Measurements from ENCODE around the gene TPCN2. TPM values are rescaled to one million over a fixed set of nuclear protein-coding genes. Genes with fewer than 3 reads are reported as not detected.
A peak's percentile ranks its signal among the peaks of the same experiment; 100 is the strongest.
"Not testable (repeated sequence)": the region's sequence is repeated elsewhere in the genome, so short reads cannot be mapped to it uniquely, and the experiment has no call there.

Gene TPCN2
- total RNA-seq (2014; rRNA removed; shearing (Covaris generic)) = 3.9 and 5.5 TPM in 2 replicates

- Histone ChIP-seq H3K4me3 (peak within 1 kb of the TSS; percentile 75), H3K27me3 (no peaks in the 10 kb centered on the region), H3K4me1 (peaks cover 11% of the 10 kb centered on the region), H3K9me3 (replicated peaks) (no peaks in the 10 kb centered on the region), H3K36me3 (no peaks in the 10 kb centered on the region), H3K27ac (peak within 1 kb of the TSS; percentile 39)
- DNase-seq = peak; percentile 95 to 97
Measured at GRCh38 chr11:69048694-69049489, at the start of gene TPCN2. Gene TPCN2, plus strand, starts transcription at chr11:69048932. Its CDS starts 66 bp downstream, at chr11:69048998.

- no peak for DNase-seq
- no peak overlapping the region for H3K27ac ChIP-seq
- H3K4me1 ChIP-seq = peaks cover 8% of the 10 kb centered on the region
- H3K36me3 ChIP-seq = no peaks in the 10 kb centered on the region
- H3K9me3 ChIP-seq (replicated peaks) = no peaks in the 10 kb centered on the region
- H3K27me3 ChIP-seq = peaks cover 14% of the 10 kb centered on the region; the same call in 1 of the 2 replicates
- no peak overlapping the region for H3K4me3 ChIP-seq
Measured at GRCh38 chr11:68999093-68999747, 49.5 kb upstream of the TPCN2 start.

GRCh38 chr11:68999748-69000355 lies 48.9 kb upstream of the TPCN2 start:
- H3K27me3 ChIP-seq = peaks cover 14% of the 10 kb centered on the region; the same call in 1 of the 2 replicates
- not testable (repeated sequence) for H3K9me3 ChIP-seq (replicated peaks); H3K4me3 ChIP-seq; DNase-seq; H3K4me1 ChIP-seq; H3K27ac ChIP-seq; H3K36me3 ChIP-seq

GRCh38 chr11:69000391-69000790 lies 48.3 kb upstream of the TPCN2 start:
- H3K27ac ChIP-seq = no peak overlapping the region
- peaks cover 14% of the 10 kb centered on the region; the same call in 1 of the 2 replicates for H3K27me3 ChIP-seq
- no peaks in the 10 kb centered on the region for H3K9me3 ChIP-seq (replicated peaks)
- peaks cover 8% of the 10 kb centered on the region for H3K4me1 ChIP-seq
- H3K36me3 ChIP-seq = no peaks in the 10 kb centered on the region
- DNase-seq = no peak
- no peak overlapping the region for H3K4me3 ChIP-seq

GRCh38 chr11:69000831-69001242 lies 47.9 kb upstream of the TPCN2 start:
- Histone ChIP-seq H3K27ac (no peak overlapping the region), H3K4me1 (peaks cover 8% of the 10 kb centered on the region), H3K9me3 (replicated peaks) (no peaks in the 10 kb centered on the region)

GRCh38 chr11:69001243-69002081 lies 47.3 kb upstream of the TPCN2 start:
- DNase-seq = no peak
- Histone ChIP-seq H3K27ac (no peak overlapping the region), H3K36me3 (no peaks in the 10 kb centered on the region), H3K4me3 (no peak overlapping the region), H3K9me3 (replicated peaks) (no peaks in the 10 kb centered on the region), H3K4me1 (peaks cover 8% of the 10 kb centered on the region), H3K27me3 (peaks cover 14% of the 10 kb centered on the region; the same call in 1 of the 2 replicates)

More at GRCh38 chr11:69000831-69001242, 47.9 kb upstream of the TPCN2 start:
- Histone ChIP-seq H3K36me3 (no peaks in the 10 kb centered on the region), H3K27me3 (peaks cover 14% of the 10 kb centered on the region; the same call in 1 of the 2 replicates), H3K4me3 (no peak overlapping the region)
- peak in 1 of 2 experiments; percentile 34 for DNase-seq

GRCh38 chr11:69002110-69002569 lies 46.6 kb upstream of the TPCN2 start:
- Histone ChIP-seq H3K9me3 (replicated peaks) (no peaks in the 10 kb centered on the region), H3K4me1 (peaks cover 8% of the 10 kb centered on the region), H3K36me3 (no peaks in the 10 kb centered on the region), H3K4me3 (no peak overlapping the region), H3K27ac (no peak overlapping the region), H3K27me3 (peaks cover 14% of the 10 kb centered on the region; the same call in 1 of the 2 replicates)
- no peak for DNase-seq

- no peak overlapping the region for H3K4me3 ChIP-seq
- peaks cover 14% of the 10 kb centered on the region; the same call in 1 of the 2 replicates for H3K27me3 ChIP-seq
- no peaks in the 10 kb centered on the region for H3K36me3 ChIP-seq
- H3K9me3 ChIP-seq (replicated peaks) = no peaks in the 10 kb centered on the region
- no peak for DNase-seq
- H3K27ac ChIP-seq = no peak overlapping the region
- H3K4me1 ChIP-seq = peaks cover 8% of the 10 kb centered on the region
Measured at GRCh38 chr11:69002570-69003231, 46.0 kb upstream of the TPCN2 start.

GRCh38 chr11:69003301-69003865 lies 45.3 kb upstream of the TPCN2 start:
- DNase-seq = no peak

GRCh38 chr11:69003866-69004367 lies 44.8 kb upstream of the TPCN2 start:
- Histone ChIP-seq H3K27ac (no peak overlapping the region), H3K27me3 (peaks cover 14% of the 10 kb centered on the region; the same call in 1 of the 2 replicates), H3K4me1 (peaks cover 9% of the 10 kb centered on the region), H3K36me3 (no peaks in the 10 kb centered on the region), H3K9me3 (replicated peaks) (no peaks in the 10 kb centered on the region), H3K4me3 (no peak overlapping the region)
- DNase-seq = no peak

More at GRCh38 chr11:69003301-69003865, 45.3 kb upstream of the TPCN2 start:
- Histone ChIP-seq H3K4me1 (peaks cover 9% of the 10 kb centered on the region), H3K27me3 (peaks cover 14% of the 10 kb centered on the region; the same call in 1 of the 2 replicates), H3K27ac (no peak overlapping the region), H3K9me3 (replicated peaks) (no peaks in the 10 kb centered on the region), H3K36me3 (no peaks in the 10 kb centered on the region), H3K4me3 (no peak overlapping the region)

GRCh38 chr11:69004411-69005182 lies 44.1 kb upstream of the TPCN2 start:
- Histone ChIP-seq H3K9me3 (replicated peaks) (no peaks in the 10 kb centered on the region), H3K36me3 (no peaks in the 10 kb centered on the region), H3K4me3 (no peak overlapping the region), H3K27ac (no peak overlapping the region), H3K27me3 (peaks cover 14% of the 10 kb centered on the region; the same call in 1 of the 2 replicates), H3K4me1 (peaks cover 11% of the 10 kb centered on the region; the same call in 1 of the 2 replicates)
- DNase-seq = no peak

- Histone ChIP-seq H3K4me3 (no peak overlapping the region), H3K27me3 (peaks cover 14% of the 10 kb centered on the region; the same call in 1 of the 2 replicates), H3K4me1 (peaks cover 11% of the 10 kb centered on the region; the same call in 1 of the 2 replicates), H3K27ac (no peak overlapping the region), H3K9me3 (replicated peaks) (no peaks in the 10 kb centered on the region), H3K36me3 (no peaks in the 10 kb centered on the region)
- no peak for DNase-seq
Measured at GRCh38 chr11:69005183-69005630, 43.5 kb upstream of the TPCN2 start.
